Mesothelial cell of epicardium (in vitro differentiated cells): ENCODE measurements around the gene FGF19. TPM values are rescaled to one million over a fixed set of nuclear protein-coding genes. Genes with fewer than 3 reads are reported as not detected.

Experiments
- DNase-seq, 2 experiments: peaks; one replicate each; pipeline ENCODE4 v3.0.0; 2021; ENCODE audit warnings: low spot score in 2 of 2; ENCODE audit not compliant: unreplicated experiment in 2 of 2
- H3K27ac Mint-ChIP-seq: 2 replicates; pipeline ENCODE4 v1.8.0; 2021; ENCODE audit warnings: mixed read lengths
- H3K27me3 Mint-ChIP-seq: 2 replicates; pipeline ENCODE4 v1.8.0; 2021; ENCODE audit warnings: low read depth, mixed read lengths
- H3K36me3 Mint-ChIP-seq: 2 replicates; pipeline ENCODE4 v1.8.0; 2021; ENCODE audit warnings: mixed read lengths
- H3K4me1 Mint-ChIP-seq: 2 replicates; pipeline ENCODE4 v1.8.0; 2021; ENCODE audit warnings: mixed read lengths
- H3K4me3 Mint-ChIP-seq: 2 replicates; pipeline ENCODE4 v1.8.0; 2021; ENCODE audit warnings: mild to moderate bottlenecking, moderate library complexity, mixed read lengths
- H3K9me3 Mint-ChIP-seq: 2 replicates; pipeline ENCODE4 v1.8.0; 2021; ENCODE audit warnings: mixed read lengths
- CTCF ChIP-seq: fragments of 200-600 bp; sonication (generic); IDR thresholded peaks from one replicate; pipeline ENCODE4 v1.5.0; 2021; ENCODE audit warnings: antibody characterized with exemption; ENCODE audit not compliant: unreplicated experiment
- total RNA-seq: library from RNA; stranded (reverse); gene quantifications from 3 replicates; pipeline ENCODE4 v1.2.1, GENCODE V29; 2021

Gene FGF19
- total RNA-seq, 1 donor from 2014 or later, result not detected

- H3K4me1 Mint-ChIP-seq, result peaks cover 30% of the 10 kb centered on the region
- no peak for TF ChIP-seq CTCF
- peak overlapping the region; percentile 91 for H3K27ac Mint-ChIP-seq
- H3K27me3 Mint-ChIP-seq, result no peaks in the 10 kb centered on the region
- peaks cover 5% of the 10 kb centered on the region for H3K36me3 Mint-ChIP-seq
- no peak overlapping the region for H3K4me3 Mint-ChIP-seq
- peak; percentile 6 to 65 for DNase-seq
- H3K9me3 Mint-ChIP-seq, result no peaks in the 10 kb centered on the region
These were observed 45.8 kb downstream of the FGF19 start for GRCh38 chr11:69657911-69658625.

GRCh38 chr11:69657456-69657910 lies 46.3 kb downstream of the FGF19 start:
- Mint-ChIP-seq H3K4me3 (no peak overlapping the region), H3K27ac (peak overlapping the region; percentile 91), H3K4me1 (peaks cover 30% of the 10 kb centered on the region), H3K9me3 (no peaks in the 10 kb centered on the region), H3K27me3 (no peaks in the 10 kb centered on the region), H3K36me3 (peaks cover 5% of the 10 kb centered on the region)
- no peak for DNase-seq
- no peak for TF ChIP-seq CTCF

GRCh38 chr11:69656536-69657455 lies 47.0 kb downstream of the FGF19 start:
- Mint-ChIP-seq H3K4me1 (peaks cover 30% of the 10 kb centered on the region), H3K27me3 (no peaks in the 10 kb centered on the region), H3K9me3 (no peaks in the 10 kb centered on the region), H3K4me3 (no peak overlapping the region), H3K27ac (peak overlapping the region; percentile 74), H3K36me3 (peaks cover 9% of the 10 kb centered on the region)
- no peak for DNase-seq
- no peak for TF ChIP-seq CTCF

- peaks cover 12% of the 10 kb centered on the region for H3K36me3 Mint-ChIP-seq
- no peak overlapping the region for H3K4me3 Mint-ChIP-seq
- no peak for TF ChIP-seq CTCF
- peak in 1 of 2 experiments; percentile 8 for DNase-seq
- H3K9me3 Mint-ChIP-seq, result no peaks in the 10 kb centered on the region
- no peaks in the 10 kb centered on the region for H3K27me3 Mint-ChIP-seq
- H3K27ac Mint-ChIP-seq, result peak overlapping the region; percentile 57
- H3K4me1 Mint-ChIP-seq, result peaks cover 30% of the 10 kb centered on the region
These were observed 48.1 kb downstream of the FGF19 start for GRCh38 chr11:69655479-69656428.
